BLaER1 (cell line): ENCODE results near the gene L3MBTL1.

ENCODE experiments used
- H3K27ac ChIP-seq: shearing (Covaris generic); formaldehyde crosslinking; 2 replicates; pipeline ENCODE4 v1.8.1; 2022
- H3K27me3 ChIP-seq: shearing (Covaris generic); formaldehyde crosslinking; 2 replicates; pipeline ENCODE4 v1.8.1; 2022
- H3K36me3 ChIP-seq: shearing (Covaris generic); formaldehyde crosslinking; 2 replicates; pipeline ENCODE4 v1.8.1; 2022
- H3K4me1 ChIP-seq: shearing (Covaris generic); formaldehyde crosslinking; 2 replicates; pipeline ENCODE4 v1.8.1; 2022
- H3K4me2 ChIP-seq: shearing (Covaris generic); formaldehyde crosslinking; 2 replicates; pipeline ENCODE4 v1.8.1; 2022
- H3K4me3 ChIP-seq: shearing (Covaris generic); formaldehyde crosslinking; 2 replicates; pipeline ENCODE4 v1.8.1; 2022
- H3K9ac ChIP-seq: shearing (Covaris generic); formaldehyde crosslinking; 2 replicates; pipeline ENCODE4 v1.8.1; 2022
- H3K9me3 ChIP-seq: shearing (Covaris generic); formaldehyde crosslinking; 2 replicates; pipeline ENCODE4 v1.8.1; 2022
- H4K20me1 ChIP-seq: shearing (Covaris generic); formaldehyde crosslinking; 2 replicates; pipeline ENCODE4 v1.8.1; 2022
- Cebpa-rat ChIP-seq: shearing (Covaris generic); IDR thresholded peaks from 2 replicates; pipeline ENCODE4 v1.8.1; 2022

L3MBTL1 gene

DNA sequence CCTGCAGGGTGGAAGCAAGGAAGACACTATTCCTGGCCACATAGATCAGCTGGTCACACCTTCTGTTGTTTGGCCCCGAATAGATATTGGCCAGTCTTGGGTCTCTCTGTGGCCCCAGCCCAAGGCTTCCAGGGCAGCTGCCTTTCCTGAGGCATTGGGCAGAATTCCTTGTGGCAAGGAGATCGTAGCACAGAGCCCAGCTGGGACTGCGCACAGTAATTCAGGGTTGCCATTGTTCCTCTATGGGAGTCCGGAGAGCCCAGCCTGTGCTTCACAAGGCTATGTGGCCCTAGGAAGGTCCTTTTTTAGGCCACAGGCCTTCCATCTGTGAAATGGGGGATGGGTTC lies 58.2 kb downstream of the L3MBTL1 start:
- no peaks in the 10 kb centered on the region for H3K27me3 ChIP-seq
- no peaks in the 10 kb centered on the region for H3K4me1 ChIP-seq
- H3K36me3 ChIP-seq, result no peaks in the 10 kb centered on the region
- no peak overlapping the region for H3K27ac ChIP-seq
- no peak overlapping the region for H3K9ac ChIP-seq
- no peak overlapping the region for H3K4me2 ChIP-seq
- no peak overlapping the region for H3K4me3 ChIP-seq
- no peaks in the 10 kb centered on the region for H3K9me3 ChIP-seq
- no peaks in the 10 kb centered on the region for H4K20me1 ChIP-seq
- no peak for TF ChIP-seq Cebpa-rat

GRCh38 chr20:43567477-43567876 lies 60.0 kb downstream of the L3MBTL1 start:
- H3K4me3 ChIP-seq, result no peak overlapping the region
- H3K27me3 ChIP-seq, result no peaks in the 10 kb centered on the region
- no peak for TF ChIP-seq Cebpa-rat
- H3K4me2 ChIP-seq, result no peak overlapping the region
- H3K9ac ChIP-seq, result no peak overlapping the region
- H3K36me3 ChIP-seq, result no peaks in the 10 kb centered on the region
- no peaks in the 10 kb centered on the region for H3K4me1 ChIP-seq
- H3K9me3 ChIP-seq, result no peaks in the 10 kb centered on the region
- H3K27ac ChIP-seq, result no peak overlapping the region
- no peaks in the 10 kb centered on the region for H4K20me1 ChIP-seq

DNA sequence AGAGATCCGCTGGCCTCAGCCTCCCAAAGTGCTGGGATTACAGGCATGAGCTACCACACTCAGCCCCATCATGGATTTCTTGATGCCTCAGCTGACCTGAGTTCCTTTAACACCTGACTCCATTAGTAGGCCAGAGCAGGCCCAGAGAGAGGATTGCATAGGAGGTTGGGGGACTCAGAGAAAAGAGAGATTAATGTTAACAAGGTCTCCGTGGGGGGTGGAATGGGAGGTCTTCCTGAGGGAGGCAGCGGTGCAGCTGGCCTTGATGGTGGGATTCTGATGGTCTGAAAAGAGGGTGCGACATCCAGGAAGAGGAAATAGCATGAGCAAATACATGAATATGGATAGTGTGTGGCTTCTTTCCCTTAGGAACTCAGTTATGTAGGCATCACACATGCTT lies 61.2 kb downstream of the L3MBTL1 start:
- Histone ChIP-seq H3K4me1 (no peaks in the 10 kb centered on the region), H3K27ac (no peak overlapping the region), H3K36me3 (no peaks in the 10 kb centered on the region), H3K9ac (no peak overlapping the region), H3K27me3 (no peaks in the 10 kb centered on the region), H4K20me1 (no peaks in the 10 kb centered on the region), H3K9me3 (no peaks in the 10 kb centered on the region), H3K4me2 (no peak overlapping the region), H3K4me3 (no peak overlapping the region)
- no peak for TF ChIP-seq Cebpa-rat

DNA sequence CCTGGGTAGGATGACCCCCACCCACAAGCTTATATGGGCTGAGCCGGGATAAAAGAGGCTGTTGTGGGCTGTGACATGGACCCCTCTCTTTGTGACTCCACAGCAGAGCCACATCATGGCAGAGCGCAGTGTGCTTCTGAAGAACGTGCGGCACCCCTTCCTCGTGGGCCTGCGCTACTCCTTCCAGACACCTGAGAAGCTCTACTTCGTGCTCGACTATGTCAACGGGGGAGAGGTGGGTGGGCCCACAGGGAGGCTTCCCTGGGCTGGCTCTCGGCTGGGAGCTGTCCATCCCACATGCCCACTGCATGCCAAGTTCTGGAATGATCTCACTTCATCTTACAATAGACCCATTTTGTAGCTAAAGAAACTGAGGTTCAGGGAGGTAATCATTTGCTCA lies 61.8 kb downstream of the L3MBTL1 start:
- no peaks in the 10 kb centered on the region for H3K36me3 ChIP-seq
- TF ChIP-seq Cebpa-rat, result no peak
- H3K9ac ChIP-seq, result no peak overlapping the region
- no peak overlapping the region for H3K4me3 ChIP-seq
- no peak overlapping the region for H3K4me2 ChIP-seq
- H3K27me3 ChIP-seq, result no peaks in the 10 kb centered on the region
- no peaks in the 10 kb centered on the region for H3K9me3 ChIP-seq
- no peaks in the 10 kb centered on the region for H4K20me1 ChIP-seq
- H3K27ac ChIP-seq, result no peak overlapping the region
- H3K4me1 ChIP-seq, result no peaks in the 10 kb centered on the region

DNA sequence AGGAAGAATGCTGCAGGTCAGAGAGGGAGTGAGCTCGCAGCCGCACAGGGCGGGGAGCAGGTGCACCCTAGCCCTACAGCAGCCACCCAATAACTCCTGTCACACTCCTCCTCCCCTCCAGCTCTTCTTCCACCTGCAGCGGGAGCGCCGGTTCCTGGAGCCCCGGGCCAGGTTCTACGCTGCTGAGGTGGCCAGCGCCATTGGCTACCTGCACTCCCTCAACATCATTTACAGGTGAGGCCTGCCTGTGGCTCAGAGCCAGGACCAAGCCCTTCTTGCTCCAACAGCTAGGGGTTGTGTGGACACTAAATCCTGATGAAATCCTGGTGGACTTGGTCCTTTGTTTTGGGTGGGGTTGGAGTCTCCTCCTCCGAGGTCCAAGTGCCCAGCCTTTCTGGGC lies 63.0 kb downstream of the L3MBTL1 start:
- H3K9ac ChIP-seq, result no peak overlapping the region

DNA sequence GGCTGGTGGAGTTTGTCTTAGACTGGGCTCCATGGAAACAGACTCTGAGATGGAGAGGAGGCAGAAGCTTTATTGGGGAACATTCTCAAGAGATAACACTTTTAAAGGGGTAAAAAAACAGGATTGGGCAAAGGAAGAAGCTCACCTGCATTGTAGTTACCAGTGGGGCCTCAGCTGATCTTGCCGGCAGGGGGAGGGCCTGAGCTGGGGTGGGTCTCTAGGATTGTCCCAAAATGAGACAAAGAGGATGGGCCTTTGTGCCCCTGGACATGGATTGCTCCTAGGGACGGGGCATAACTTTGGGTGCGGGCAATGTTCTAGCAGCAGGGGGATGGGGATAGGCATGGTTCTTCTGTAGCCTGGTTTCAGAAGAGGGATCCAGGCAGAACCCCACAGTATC lies 63.8 kb downstream of the L3MBTL1 start:
- no peaks in the 10 kb centered on the region for H4K20me1 ChIP-seq
- TF ChIP-seq Cebpa-rat, result no peak
- no peaks in the 10 kb centered on the region for H3K36me3 ChIP-seq
- no peak overlapping the region for H3K9ac ChIP-seq
- no peak overlapping the region for H3K4me2 ChIP-seq
- no peak overlapping the region for H3K27ac ChIP-seq
- H3K4me3 ChIP-seq, result no peak overlapping the region
- H3K27me3 ChIP-seq, result no peaks in the 10 kb centered on the region
- no peaks in the 10 kb centered on the region for H3K4me1 ChIP-seq
- no peaks in the 10 kb centered on the region for H3K9me3 ChIP-seq

More for the DNA sequence above, 63.0 kb downstream of the L3MBTL1 start:
- Histone ChIP-seq H3K4me1 (no peaks in the 10 kb centered on the region), H3K4me2 (no peak overlapping the region), H3K27me3 (no peaks in the 10 kb centered on the region), H3K9me3 (no peaks in the 10 kb centered on the region), H3K4me3 (no peak overlapping the region), H3K36me3 (no peaks in the 10 kb centered on the region), H4K20me1 (no peaks in the 10 kb centered on the region), H3K27ac (no peak overlapping the region)
- TF ChIP-seq Cebpa-rat, result no peak

GRCh38 chr20:43571771-43572170 lies 64.3 kb downstream of the L3MBTL1 start:
- no peaks in the 10 kb centered on the region for H3K4me1 ChIP-seq
- H3K36me3 ChIP-seq, result no peaks in the 10 kb centered on the region
- no peak overlapping the region for H3K4me2 ChIP-seq
- no peaks in the 10 kb centered on the region for H4K20me1 ChIP-seq
- TF ChIP-seq Cebpa-rat, result no peak
- H3K4me3 ChIP-seq, result no peak overlapping the region
- H3K27ac ChIP-seq, result no peak overlapping the region
- H3K9me3 ChIP-seq, result no peaks in the 10 kb centered on the region
- H3K9ac ChIP-seq, result no peak overlapping the region
- H3K27me3 ChIP-seq, result no peaks in the 10 kb centered on the region

DNA sequence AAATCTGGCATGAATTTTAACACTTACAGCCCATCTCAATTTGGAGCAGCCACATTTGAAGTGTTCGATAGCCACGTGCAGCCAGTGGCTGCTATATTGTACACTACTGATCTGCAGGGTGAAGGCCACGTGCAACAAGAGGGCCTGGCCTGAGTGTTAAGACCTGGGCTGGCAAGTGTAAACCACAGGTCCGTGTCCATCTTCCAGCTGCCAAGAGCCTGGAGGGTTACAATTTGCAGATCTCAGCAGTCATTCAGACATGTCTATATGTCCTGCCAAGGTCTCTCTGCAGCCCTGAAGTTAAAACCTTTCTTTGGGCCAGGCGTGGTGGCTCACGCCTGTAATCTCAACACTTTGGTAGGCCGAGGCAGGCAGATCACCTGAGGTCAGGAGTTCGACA lies 65.4 kb downstream of the L3MBTL1 start:
- H4K20me1 ChIP-seq, result no peaks in the 10 kb centered on the region
- no peaks in the 10 kb centered on the region for H3K27me3 ChIP-seq
- H3K27ac ChIP-seq, result no peak overlapping the region
- no peaks in the 10 kb centered on the region for H3K36me3 ChIP-seq
- no peaks in the 10 kb centered on the region for H3K9me3 ChIP-seq
- H3K4me3 ChIP-seq, result no peak overlapping the region
- H3K4me1 ChIP-seq, result no peaks in the 10 kb centered on the region
- no peak for TF ChIP-seq Cebpa-rat
- no peak overlapping the region for H3K9ac ChIP-seq
- H3K4me2 ChIP-seq, result no peak overlapping the region

GRCh38 chr20:43576108-43576507 lies 68.6 kb downstream of the L3MBTL1 start:
- Histone ChIP-seq H3K9me3 (no peaks in the 10 kb centered on the region), H3K9ac (no peak overlapping the region), H3K27me3 (no peaks in the 10 kb centered on the region), H3K36me3 (no peaks in the 10 kb centered on the region), H4K20me1 (no peaks in the 10 kb centered on the region), H3K27ac (no peak overlapping the region), H3K4me3 (no peak overlapping the region), H3K4me2 (no peak overlapping the region), H3K4me1 (no peaks in the 10 kb centered on the region)
- no peak for TF ChIP-seq Cebpa-rat

GRCh38 chr20:43579861-43580793 lies 72.6 kb downstream of the L3MBTL1 start:
- TF ChIP-seq Cebpa-rat, result no peak
- no peak overlapping the region for H3K4me2 ChIP-seq
- no peaks in the 10 kb centered on the region for H3K4me1 ChIP-seq

More at GRCh38 chr20:43579861-43580793, 72.6 kb downstream of the L3MBTL1 start:
- H3K36me3 ChIP-seq, result no peaks in the 10 kb centered on the region
- no peaks in the 10 kb centered on the region for H4K20me1 ChIP-seq
- H3K4me3 ChIP-seq, result no peak overlapping the region
- H3K9ac ChIP-seq, result no peak overlapping the region
- no peaks in the 10 kb centered on the region for H3K27me3 ChIP-seq
- H3K27ac ChIP-seq, result no peak overlapping the region
- no peaks in the 10 kb centered on the region for H3K9me3 ChIP-seq
